GM23338 (cell line): Measurements from ENCODE around the gene CRYM. TPM values are rescaled to one million over a fixed set of nuclear protein-coding genes. Genes with fewer than 3 reads are reported as not detected.

Experiments used
- ATAC-seq: fragments of 200-7000 bp; cut with Tn5 transposase; 3 replicates; pipeline ENCODE4 v1.9.1; 2020
- DNase-seq: peaks from one replicate; pipeline ENCODE4 v3.0.0-alpha.2; 2015; ENCODE audit warnings: low spot score
- H2AFZ ChIP-seq: fragments of 200-600 bp; sonication (generic); 2 replicates; pipeline ENCODE4 v1.8.0; 2016; ENCODE audit warnings: antibody characterized with exemption, mild to moderate bottlenecking, moderate library complexity
- H3F3A ChIP-seq: fragments of 200-600 bp; sonication (generic); replicated peaks from 2 replicates; pipeline ENCODE4 v1.8.0; 2017; ENCODE audit warnings: antibody characterized with exemption, mixed run types, low read depth
- H3K27ac ChIP-seq: fragments of 200-600 bp; sonication (generic); 2 replicates; pipeline ENCODE4 v1.6.1; 2016; ENCODE audit warnings: low read depth
- H3K27me3 ChIP-seq: fragments of 200-600 bp; sonication (generic); 2 replicates; pipeline ENCODE4 v1.8.0; 2016; ENCODE audit warnings: mild to moderate bottlenecking, mixed run types, moderate library complexity; ENCODE audit not compliant: insufficient read depth
- H3K36me3 ChIP-seq: fragments of 200-600 bp; sonication (generic); 2 replicates; pipeline ENCODE4 v1.8.0; 2016; ENCODE audit warnings: mild to moderate bottlenecking; ENCODE audit not compliant: insufficient read depth
- H3K4me1 ChIP-seq: fragments of 200-600 bp; sonication (generic); 2 replicates; pipeline ENCODE4 v1.8.0; 2016; ENCODE audit warnings: mild to moderate bottlenecking, moderate library complexity; ENCODE audit not compliant: insufficient read depth
- H3K4me2 ChIP-seq: fragments of 200-600 bp; sonication (generic); 2 replicates; pipeline ENCODE4 v1.7.1; 2017; ENCODE audit warnings: mixed run types
- H3K4me3 ChIP-seq: fragments of 200-600 bp; sonication (generic); 2 replicates; pipeline ENCODE4 v1.6.1; 2016; ENCODE audit warnings: mixed run types
- H3K79me2 ChIP-seq: fragments of 200-600 bp; sonication (generic); replicated peaks from 2 replicates; pipeline ENCODE4 v1.8.0; 2017; ENCODE audit warnings: mild to moderate bottlenecking; ENCODE audit not compliant: insufficient read depth
- H3K9me2 ChIP-seq: fragments of 200-600 bp; sonication (generic); 2 replicates; pipeline ENCODE4 v1.8.0; 2017; ENCODE audit not compliant: insufficient read depth
- H4K20me1 ChIP-seq: fragments of 200-600 bp; sonication (generic); replicated peaks from 2 replicates; pipeline ENCODE4 v1.8.0; 2017; ENCODE audit warnings: mild to moderate bottlenecking; ENCODE audit not compliant: insufficient read depth
- H3K27ac Mint-ChIP-seq: 2 replicates; pipeline ENCODE4 v1.8.0; 2020; ENCODE audit warnings: inconsistent platforms, mild to moderate bottlenecking, moderate library complexity, mixed read lengths
- H3K27me3 Mint-ChIP-seq: 3 replicates; pipeline ENCODE4 v1.8.0; 2022; ENCODE audit warnings: low read depth, mild to moderate bottlenecking, moderate library complexity, mixed read lengths, inconsistent platforms; ENCODE audit not compliant: insufficient read depth, poor library complexity
- H3K36me3 Mint-ChIP-seq: 3 replicates; pipeline ENCODE4 v1.8.0; 2021; ENCODE audit warnings: low read depth, mild to moderate bottlenecking, inconsistent platforms, moderate library complexity, mixed read lengths
- H3K4me1 Mint-ChIP-seq: 3 replicates; pipeline ENCODE4 v1.8.0; 2020; ENCODE audit warnings: mild to moderate bottlenecking, inconsistent platforms, mixed read lengths
- H3K4me3 Mint-ChIP-seq: 3 replicates; pipeline ENCODE4 v1.8.0; 2021; ENCODE audit warnings: moderate library complexity, mild to moderate bottlenecking, inconsistent platforms, mixed read lengths
- H3K9me3 Mint-ChIP-seq: 3 replicates; pipeline ENCODE4 v1.8.0; 2020; ENCODE audit warnings: moderate library complexity, mild to moderate bottlenecking, inconsistent platforms, mixed read lengths
- CREB1 ChIP-seq: fragments of 250-450 bp; sonication (Bioruptor Pico); IDR thresholded peaks from 2 replicates; pipeline ENCODE4 v1.5.0; 2020; ENCODE audit warnings: low read depth, mild to moderate bottlenecking, moderate library complexity
- ETS1 ChIP-seq: IDR thresholded peaks from 2 replicates; pipeline ENCODE4 v1.6.1; 2016; ENCODE audit warnings: antibody characterized with exemption
- EZH2phosphoT487 ChIP-seq: fragments of 200-600 bp; sonication (generic); IDR thresholded peaks from one replicate; pipeline ENCODE4 v1.8.1; 2018; ENCODE audit warnings: antibody characterized with exemption; ENCODE audit not compliant: unreplicated experiment
- JUNB ChIP-seq: IDR thresholded peaks from one replicate; pipeline ENCODE4 v1.6.1; 2016; ENCODE audit warnings: antibody characterized with exemption; ENCODE audit not compliant: unreplicated experiment
- NANOG ChIP-seq: IDR thresholded peaks from 2 replicates; pipeline ENCODE4 v1.6.1; 2016; ENCODE audit warnings: antibody characterized with exemption, borderline replicate concordance
- POLR2AphosphoS5 ChIP-seq: IDR thresholded peaks from 2 replicates; pipeline ENCODE4 v1.6.1; 2016; ENCODE audit warnings: antibody characterized with exemption, low read depth
- REST ChIP-seq: IDR thresholded peaks from one replicate; pipeline ENCODE4 v1.6.1; 2018; ENCODE audit warnings: antibody characterized with exemption; ENCODE audit not compliant: unreplicated experiment
- ZNF114 ChIP-seq: fragments of 250-450 bp; sonication (Bioruptor Pico); IDR thresholded peaks from 2 replicates; pipeline ENCODE4 v1.5.0; 2020; ENCODE audit warnings: mild to moderate bottlenecking, moderate library complexity
- ZNF331 ChIP-seq: fragments of 250-450 bp; sonication (Bioruptor Pico); IDR thresholded peaks from 2 replicates; pipeline ENCODE4 v1.5.0; 2020; ENCODE audit warnings: low read depth, mild to moderate bottlenecking, moderate library complexity
- ZNF462 ChIP-seq: fragments of 250-450 bp; sonication (Bioruptor Pico); IDR thresholded peaks from 2 replicates; pipeline ENCODE4 v1.5.0; 2020; ENCODE audit warnings: mild to moderate bottlenecking, moderate library complexity
- polyA plus RNA-seq: library from polyadenylated mRNA; unstranded; fragments of >200 nt; fragmentation: Nextera tagmentation; extraction: Ambion mirVana; gene quantifications from 2 replicates; pipeline ENCODE4 v1.2.1, GENCODE V29; 2016
- total RNA-seq: library from RNA; depleted of rRNA; stranded (reverse); fragments of >200 nt; shearing (Covaris generic); gene quantifications from 2 replicates; pipeline ENCODE4 v1.2.3, GENCODE V29; 2014

CRYM gene
- total and polyA plus RNA-seq, 2 experiments from 2014 or later: 15.2 to 18.0 TPM

- no peaks in the 10 kb centered on the region; the same call in 1 of the 2 replicates for H4K20me1 ChIP-seq
- ATAC-seq (no peak), DNase-seq (no peak)
- Mint-ChIP-seq H3K9me3 (no peaks in the 10 kb centered on the region), H3K27ac (no peak overlapping the region), H3K4me1 (no peaks in the 10 kb centered on the region), H3K27me3 (peaks cover 8% of the 10 kb centered on the region), H3K4me3 (no peak overlapping the region), H3K36me3 (0 out of 3 replicates have a peak, but pooled peaks cover 2% of the 10 kb centered on the region)
- no peaks in the 10 kb centered on the region for H3K27me3 ChIP-seq
- no peak overlapping the region for H3K4me3 ChIP-seq
- no peaks in the 10 kb centered on the region for H3F3A ChIP-seq
- no peaks in the 10 kb centered on the region for H3K79me2 ChIP-seq
- no peaks in the 10 kb centered on the region for H3K9me2 ChIP-seq
- H3K36me3 ChIP-seq: no peaks in the 10 kb centered on the region
- TF ChIP-seq JUNB: no peak
- TF ChIP-seq ZNF331 (CRISPR knock-in tag): no peak
- TF ChIP-seq ETS1: no peak
- no peak for TF ChIP-seq NANOG
- no peak overlapping the region for H3K27ac ChIP-seq
- H3K4me1 ChIP-seq: no peaks in the 10 kb centered on the region
- no peak overlapping the region for H2AFZ ChIP-seq
- H3K4me2 ChIP-seq: no peak overlapping the region
These were observed 20.8 kb downstream of the CRYM start for GRCh38 chr16:21257284-21257683.

GRCh38 chr16:21256636-21257035 lies 21.5 kb downstream of the CRYM start:
- H3K4me1 Mint-ChIP-seq: no peaks in the 10 kb centered on the region
- H3K4me2 ChIP-seq: no peak overlapping the region
- 0 out of 3 replicates have a peak, but pooled peaks cover 2% of the 10 kb centered on the region for H3K36me3 Mint-ChIP-seq
- DNase-seq (no peak), ATAC-seq (no peak)
- H3K4me3 ChIP-seq: no peak overlapping the region
- H3K36me3 ChIP-seq: no peaks in the 10 kb centered on the region
- H2AFZ ChIP-seq: no peak overlapping the region
- H3K9me3 Mint-ChIP-seq: no peaks in the 10 kb centered on the region
- H3F3A ChIP-seq: no peaks in the 10 kb centered on the region
- H3K27me3 ChIP-seq: no peaks in the 10 kb centered on the region
- H4K20me1 ChIP-seq: no peaks in the 10 kb centered on the region; the same call in 1 of the 2 replicates
- no peak overlapping the region for H3K4me3 Mint-ChIP-seq
- no peak overlapping the region for H3K27ac Mint-ChIP-seq
- no peak overlapping the region for H3K27ac ChIP-seq
- peaks cover 4% of the 10 kb centered on the region for H3K27me3 Mint-ChIP-seq
- no peaks in the 10 kb centered on the region for H3K4me1 ChIP-seq
- H3K79me2 ChIP-seq: no peaks in the 10 kb centered on the region
- H3K9me2 ChIP-seq: no peaks in the 10 kb centered on the region
- TF ChIP-seq REST (no peak), ETS1 (no peak), EZH2phosphoT487 (no peak), ZNF462 (CRISPR knock-in tag) (no peak), JUNB (no peak), NANOG (no peak), CREB1 (no peak), ZNF114 (no peak), POLR2AphosphoS5 (no peak), ZNF331 (CRISPR knock-in tag) (no peak)
